SK-N-SH (cell line): Measurements from ENCODE around the gene ZNF569. TPM values are rescaled to one million over a fixed set of nuclear protein-coding genes. Genes with fewer than 3 reads are reported as not detected.

ENCODE experiments used
- CTCF ChIA-PET: fragments of 300-600, 350-600 bp; formaldehyde crosslinking; extraction: SDS; loops from one replicate; lab custom pipeline; 2021; lab: Yijun Ruan, JAX
- POLR2A ChIA-PET: fragments of 350-600 bp; sonication (Branson Sonifier 250); formaldehyde crosslinking; extraction: SDS; loops from one replicate; lab custom pipeline; 2020; ENCODE audit warnings: antibody characterized with exemption, inconsistent platforms; lab: Yijun Ruan, JAX
- DNase-seq: peaks from one replicate; pipeline ENCODE4 v3.0.0; 2012
- H2AFZ ChIP-seq: fragments of 200-600 bp; sonication (generic); 2 replicates; pipeline ENCODE4 v1.8.1; 2016; ENCODE audit warnings: antibody characterized with exemption, mild to moderate bottlenecking, low read depth
- H3F3A ChIP-seq: fragments of 200-600 bp; sonication (generic); replicated peaks from 2 replicates; pipeline ENCODE3; 2016; ENCODE audit warnings: antibody characterized with exemption, mild to moderate bottlenecking; ENCODE audit not compliant: insufficient read depth
- H3K27ac ChIP-seq, 2 experiments: fragments of 200-500 bp in 1 of 2; fragments of 200-600 bp in 1 of 2; sonication (Bioruptor generic) in 1 of 2; sonication (generic), shearing (Covaris generic) in 1 of 2; 2 replicates each; pipeline versions ENCODE4 v1.5.1 to v1.6.1; 2014 to 2016; ENCODE audit warnings: low read depth in 2 of 2, inconsistent platforms in 1 of 2, low read length in 1 of 2, mild to moderate bottlenecking in 1 of 2, mixed read lengths in 1 of 2
- H3K27me3 ChIP-seq: fragments of 200-600 bp; sonication (generic), shearing (Covaris generic); 2 replicates; pipeline ENCODE4 v1.6.1; 2016; ENCODE audit warnings: mixed run types; ENCODE audit not compliant: insufficient read depth
- H3K36me3 ChIP-seq, 2 experiments: fragments of 200-500 bp in 1 of 2; fragments of 200-600 bp in 1 of 2; sonication (Bioruptor generic) in 1 of 2; sonication (generic) in 1 of 2; replicated peaks in 1 of 2; 2 replicates each; pipeline versions ENCODE3 to v1.5.1; 2014 to 2016; ENCODE audit warnings: low read length in 1 of 2, mild to moderate bottlenecking in 1 of 2; ENCODE audit not compliant: insufficient read depth in 2 of 2, control insufficient read depth in 1 of 2
- H3K4me1 ChIP-seq, 2 experiments: fragments of 200-500 bp in 1 of 2; fragments of 200-600 bp in 1 of 2; sonication (Bioruptor generic) in 1 of 2; sonication (generic), shearing (Covaris generic) in 1 of 2; 2 replicates each; pipeline versions ENCODE4 v1.5.1 to v1.6.1; 2014 to 2016; ENCODE audit warnings: low read depth in 1 of 2, low read length in 1 of 2, mixed run types in 1 of 2; ENCODE audit not compliant: insufficient read depth in 2 of 2, control insufficient read depth in 1 of 2
- H3K4me2 ChIP-seq: fragments of 200-600 bp; sonication (generic), shearing (Covaris generic); 2 replicates; pipeline ENCODE4 v1.6.1; 2017; ENCODE audit warnings: mixed run types
- H3K4me3 ChIP-seq, 2 experiments: fragments of 200-500 bp in 1 of 2; fragments of 200-600 bp in 1 of 2; sonication (Bioruptor generic) in 1 of 2; sonication (generic), shearing (Covaris generic) in 1 of 2; 2 replicates each; pipeline versions ENCODE4 v1.5.1 to v1.8.1; 2014 to 2016; ENCODE audit warnings: low read depth in 2 of 2, inconsistent platforms in 1 of 2, low read length in 1 of 2, mild to moderate bottlenecking in 1 of 2, mixed read lengths in 1 of 2, moderate library complexity in 1 of 2
- H3K79me2 ChIP-seq: fragments of 200-600 bp; sonication (generic); 2 replicates; pipeline ENCODE4 v1.8.1; 2017; ENCODE audit warnings: mild to moderate bottlenecking; ENCODE audit not compliant: insufficient read depth
- H3K9ac ChIP-seq: fragments of 200-600 bp; sonication (generic); 2 replicates; pipeline ENCODE4 v1.6.1; 2017; ENCODE audit warnings: mixed run types
- H3K9me2 ChIP-seq: fragments of 200-600 bp; sonication (generic); 2 replicates; pipeline ENCODE4 v1.6.1; 2017; ENCODE audit warnings: mixed run types
- H3K9me3 ChIP-seq: fragments of 200-600 bp; sonication (generic); 2 replicates; pipeline ENCODE4 v1.6.1; 2017; ENCODE audit warnings: mixed run types, mild to moderate bottlenecking, moderate library complexity
- H4K20me1 ChIP-seq: fragments of 200-600 bp; sonication (generic); 2 replicates; pipeline ENCODE4 v1.6.1; 2017; ENCODE audit warnings: mild to moderate bottlenecking, mixed run types; ENCODE audit not compliant: insufficient read depth
- CHD2 ChIP-seq: fragments of 150-350 bp; IDR thresholded peaks from 2 replicates; pipeline ENCODE4 v1.6.1; 2018; ENCODE audit warnings: low read length; ENCODE audit not compliant: partially characterized antibody
- ELF1 ChIP-seq: IDR thresholded peaks from 2 replicates; pipeline ENCODE4 v1.4.0; 2012
- EP300 ChIP-seq, 2 experiments: IDR thresholded peaks; 2 replicates each; pipeline versions ENCODE4 v1.4.0 to v1.6.1; 2012; ENCODE audit warnings: borderline replicate concordance in 1 of 2, low read depth in 1 of 2, low read length in 1 of 2
- EZH2phosphoT487 ChIP-seq: fragments of 200-600 bp; sonication (generic); IDR thresholded peaks from 2 replicates; pipeline ENCODE4 v1.6.1; 2017; ENCODE audit warnings: low read depth, mixed run types, mild to moderate bottlenecking, antibody characterized with exemption, moderate library complexity, borderline replicate concordance
- FOXJ3 ChIP-seq: sonication (generic); formaldehyde crosslinking; IDR thresholded peaks from 2 replicates; pipeline ENCODE4 v1.5.1; 2020; ENCODE audit warnings: mild to moderate bottlenecking, missing genetic modification reagents
- FOXM1 ChIP-seq: IDR thresholded peaks from 2 replicates; pipeline ENCODE4 v1.4.0; 2012; ENCODE audit warnings: low read depth, mild to moderate bottlenecking
- GABPA ChIP-seq: IDR thresholded peaks from 2 replicates; pipeline ENCODE4 v1.4.0; 2012; ENCODE audit warnings: low read depth, mild to moderate bottlenecking
- GATA2 ChIP-seq: sonication (generic); formaldehyde crosslinking; IDR thresholded peaks from 2 replicates; pipeline ENCODE4 v1.5.0; 2020; ENCODE audit warnings: mild to moderate bottlenecking, missing genetic modification reagents
- IRF3 ChIP-seq: fragments of 150-350 bp; IDR thresholded peaks from 2 replicates; pipeline ENCODE4 v1.6.1; 2016; ENCODE audit warnings: mild to moderate bottlenecking, low read depth, low read length
- JUND ChIP-seq: IDR thresholded peaks from 2 replicates; pipeline ENCODE4 v1.4.0; 2012
- MAX ChIP-seq: IDR thresholded peaks from 2 replicates; pipeline ENCODE4 v1.4.0; 2012; ENCODE audit warnings: low read depth
- MXI1 ChIP-seq: IDR thresholded peaks from 2 replicates; pipeline ENCODE4 v1.6.1; 2012; ENCODE audit warnings: mild to moderate bottlenecking, low read depth, low read length, improper control_type of control experiment
- NRF1 ChIP-seq: IDR thresholded peaks from 2 replicates; pipeline ENCODE4 v1.6.1; 2012; ENCODE audit warnings: low read depth, mild to moderate bottlenecking, low read length
- PBX3 ChIP-seq: IDR thresholded peaks from 2 replicates; pipeline ENCODE4; 2012
- POLR2AphosphoS5 ChIP-seq: IDR thresholded peaks from 2 replicates; pipeline ENCODE4 v1.6.1; 2012; ENCODE audit warnings: low read depth, low read length
- RAD21 ChIP-seq: IDR thresholded peaks from 2 replicates; pipeline ENCODE4 v1.6.1; 2012; ENCODE audit warnings: mild to moderate bottlenecking, low read length
- RCOR1 ChIP-seq: fragments of 150-350 bp; IDR thresholded peaks from 2 replicates; pipeline ENCODE4 v1.6.1; 2017; ENCODE audit warnings: antibody characterized with exemption, low read length
- TAF1 ChIP-seq: IDR thresholded peaks from 2 replicates; pipeline ENCODE4 v1.6.1; 2012; ENCODE audit warnings: low read depth, mild to moderate bottlenecking, low read length, moderate library complexity, borderline replicate concordance
- ZBTB33 ChIP-seq: IDR thresholded peaks from 2 replicates; pipeline ENCODE4 v1.4.0; 2012; ENCODE audit warnings: low read depth, borderline replicate concordance
- WGBS: methylation state at CpG from one replicate; pipeline ENCODE4 v1.1.6; 2017; ENCODE audit warnings: low lambda C conversion rate; 5-methylcytosine and 5-hydroxymethylcytosine counted together
- polyA plus RNA-seq, 3 experiments: library from polyadenylated mRNA; depleted of rRNA; stranded (reverse); fragments of >200 nt; gene quantifications; 2 replicates each; pipeline ENCODE4 v1.2.3, GENCODE V29; 2012

The ZNF569 gene
- polyA plus RNA-seq, 1 of the 3 experiments (the other 2 are of a cell fraction): 2.0 TPM

GRCh38 chr19:37466277-37466797, 907 bp downstream of the ZNF569 start:
- Histone ChIP-seq H3F3A (peaks cover 10% of the 10 kb centered on the region), H3K27ac (peak overlapping the region; percentile 78 to 97), H3K4me1 (peaks cover 0 to 9% of the 10 kb centered on the region in 2 experiments; a peak in 2 of 4 replicates), H2AFZ (peak overlapping the region; percentile 89), H4K20me1 (no peaks in the 10 kb centered on the region), H3K9me3 (no peaks in the 10 kb centered on the region), H3K4me3 (peak overlapping the region; percentile 91), H3K9ac (peak overlapping the region; percentile 79), H3K79me2 (peaks cover 22% of the 10 kb centered on the region), H3K4me2 (peak overlapping the region; percentile 82), H3K9me2 (no peaks in the 10 kb centered on the region), H3K27me3 (no peaks in the 10 kb centered on the region), H3K36me3 (peaks cover 34 to 44% of the 10 kb centered on the region in 2 experiments)
- 19% methylated on average over 25 of the region's 25 CpGs for WGBS
- TF ChIP-seq RCOR1 (no peak), MAX (no peak), ZBTB33 (no peak), FOXJ3 (CRISPR knock-in tag) (no peak), TAF1 (no peak), RAD21 (no peak)
- ChIA-PET CTCF (interaction anchor here (1.2 to 2.2 kb wide), 2 partner anchors 10 to 15 kb away, joined by 3 to 5 read pairs; no protein-coding TSS in a partner anchor), POLR2A (interaction anchor here (0.9 to 2.0 kb wide), 3 partner anchors 40 to 389 kb away, joined by 5 to 15 read pairs (median 8); partner anchors contain the start of genes ZNF420, ZNF527 and ZNF793)
- DNase-seq: no peak

- DNase-seq: no peak
- H3K9ac ChIP-seq: no peak overlapping the region
- peaks cover 32 to 63% of the 10 kb centered on the region in 2 experiments for H3K36me3 ChIP-seq
- no peaks in the 10 kb centered on the region for H3F3A ChIP-seq
- no peak overlapping the region for H2AFZ ChIP-seq
- no peaks in the 10 kb centered on the region for H3K27me3 ChIP-seq
- H3K9me3 ChIP-seq: peaks cover 58% of the 10 kb centered on the region
- no peaks in the 10 kb centered on the region for H3K4me1 ChIP-seq
- H3K79me2 ChIP-seq: no peaks in the 10 kb centered on the region
- ChIA-PET POLR2A (no interaction called here), CTCF (no interaction called here)
- no peak overlapping the region for H3K4me2 ChIP-seq
- 85% methylated on average over 4 of the region's 4 CpGs for WGBS
- H3K4me3 ChIP-seq: no peak overlapping the region; a peak in 1 of 4 replicates
- H4K20me1 ChIP-seq: no peaks in the 10 kb centered on the region
- no peaks in the 10 kb centered on the region for H3K9me2 ChIP-seq
- H3K27ac ChIP-seq: no peak overlapping the region
- no peak for TF ChIP-seq EP300 (IDR thresholded peaks at IDR 0.05; ENCODE audit: borderline replicate concordance in 1 of 2, low read depth in 1 of 2, low read length in 1 of 2)
- no peak for TF ChIP-seq JUND
- no peak for TF ChIP-seq FOXM1
- no peak for TF ChIP-seq CHD2
- TF ChIP-seq RAD21: no peak
- no peak for TF ChIP-seq ELF1
- no peak for TF ChIP-seq IRF3
- TF ChIP-seq POLR2AphosphoS5: no peak
- TF ChIP-seq GATA2 (CRISPR knock-in tag): no peak
- no peak for TF ChIP-seq TAF1
- no peak for TF ChIP-seq PBX3
- TF ChIP-seq NRF1: no peak
- TF ChIP-seq MAX: no peak
- no peak for TF ChIP-seq GABPA
- TF ChIP-seq RCOR1: no peak
- TF ChIP-seq EZH2phosphoT487: no peak
- no peak for TF ChIP-seq MXI1
These were observed 14.6 kb downstream of the ZNF569 start for GRCh38 chr19:37452500-37453245.
